Thoracic aorta (tissue), 2 donors: ENCODE data around the gene RCAN2. TPM values are rescaled to one million over a fixed set of nuclear protein-coding genes. Genes with fewer than 3 reads are reported as not detected.

ENCODE experiments used
- ATAC-seq: fragments of 150-250 bp; one replicate; pipeline ENCODE4 v1.8.0; 2017; ENCODE audit warnings: low read depth; ENCODE audit not compliant: insufficient number of reproducible peaks, low FRiP score
- DNase-seq: peaks from one replicate; pipeline ENCODE4 v3.0.0-alpha.2; 2020; ENCODE audit warnings: low spot score
- H3K27ac ChIP-seq, 2 donors: fragments of 200-600 bp; sonication (generic); 1 replicate in 1 of 2; 2 replicates in 1 of 2; pipeline ENCODE4 v1.5.1; 2016; ENCODE audit warnings: mild to moderate bottlenecking in 2 of 2, moderate library complexity in 2 of 2
- H3K27me3 ChIP-seq: fragments of 200-600 bp; sonication (generic); replicated peaks from 2 replicates; pipeline ENCODE4 v1.6.0; 2016; ENCODE audit warnings: mild to moderate bottlenecking; ENCODE audit not compliant: insufficient read depth
- H3K36me3 ChIP-seq: fragments of 200-600 bp; sonication (generic); one replicate; pipeline ENCODE4 v1.5.1; 2016
- H3K4me1 ChIP-seq, 2 donors: fragments of 200-600 bp; sonication (generic); 1 replicate in 1 of 2; 2 replicates in 1 of 2; pipeline versions ENCODE4 v1.5.1 to v1.6.0; 2016; ENCODE audit warnings: low read depth in 2 of 2, mild to moderate bottlenecking in 1 of 2; ENCODE audit not compliant: control insufficient read depth in 1 of 2
- H3K4me3 ChIP-seq: fragments of 200-600 bp; sonication (generic); 2 replicates; pipeline ENCODE4 v1.5.1; 2016; ENCODE audit warnings: mild to moderate bottlenecking
- H3K9me3 ChIP-seq: fragments of 200-600 bp; sonication (generic); 2 replicates; pipeline ENCODE4 v1.5.1; 2016
- total RNA-seq, 2 donors: library from RNA; depleted of rRNA; stranded (reverse); fragments of >200 nt; gene quantifications; one replicate each; pipeline versions ENCODE4 v1.1.0 to v1.2.3, GENCODE V29; 2016
- TF ChIP-seq, protein P1 (sequence below): fragments of 200-600 bp; sonication (generic); IDR thresholded peaks from one replicate; pipeline ENCODE4 v1.5.1; 2019; ENCODE audit warnings: antibody characterized with exemption

Gene RCAN2
- total RNA-seq, 2 donors from 2014 or later: 126 to 289 TPM

DNA sequence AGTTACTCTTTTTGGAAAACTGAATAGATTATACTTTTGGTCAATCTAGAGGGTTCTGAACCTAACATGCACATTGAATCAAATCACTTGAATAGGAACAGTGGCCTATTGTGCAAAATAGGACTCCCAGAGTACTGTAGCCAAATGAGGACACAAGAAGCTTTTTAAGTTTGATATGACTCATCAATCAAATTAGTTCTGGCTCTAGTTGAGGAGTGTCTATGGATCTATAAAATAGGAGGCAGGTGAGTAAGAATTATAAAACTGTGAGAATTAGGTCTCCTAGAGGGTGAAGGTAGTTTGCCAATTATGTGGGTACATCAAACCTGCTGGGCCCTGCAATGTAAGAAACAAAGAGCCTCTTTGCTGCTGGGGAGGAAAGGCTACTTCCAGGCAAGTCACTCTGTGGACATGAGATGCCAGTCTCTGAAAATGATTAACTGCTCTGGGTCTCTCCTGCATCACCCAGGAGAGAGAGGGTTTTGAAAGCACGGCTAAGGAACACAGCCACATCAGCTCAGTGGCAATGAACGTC, 112.3 kb downstream of the RCAN2 start:
- Histone ChIP-seq H3K4me3 (no peak overlapping the region), H3K27ac (no peak overlapping the region), H3K9me3 (no peaks in the 10 kb centered on the region), H3K4me1 (peaks cover 44 to 86% of the 10 kb centered on the region in 2 donors), H3K27me3 (no peaks in the 10 kb centered on the region), H3K36me3 (no peaks in the 10 kb centered on the region)
- DNase-seq (no peak), ATAC-seq (no peak)
- TF ChIP-seq, protein P1, sequence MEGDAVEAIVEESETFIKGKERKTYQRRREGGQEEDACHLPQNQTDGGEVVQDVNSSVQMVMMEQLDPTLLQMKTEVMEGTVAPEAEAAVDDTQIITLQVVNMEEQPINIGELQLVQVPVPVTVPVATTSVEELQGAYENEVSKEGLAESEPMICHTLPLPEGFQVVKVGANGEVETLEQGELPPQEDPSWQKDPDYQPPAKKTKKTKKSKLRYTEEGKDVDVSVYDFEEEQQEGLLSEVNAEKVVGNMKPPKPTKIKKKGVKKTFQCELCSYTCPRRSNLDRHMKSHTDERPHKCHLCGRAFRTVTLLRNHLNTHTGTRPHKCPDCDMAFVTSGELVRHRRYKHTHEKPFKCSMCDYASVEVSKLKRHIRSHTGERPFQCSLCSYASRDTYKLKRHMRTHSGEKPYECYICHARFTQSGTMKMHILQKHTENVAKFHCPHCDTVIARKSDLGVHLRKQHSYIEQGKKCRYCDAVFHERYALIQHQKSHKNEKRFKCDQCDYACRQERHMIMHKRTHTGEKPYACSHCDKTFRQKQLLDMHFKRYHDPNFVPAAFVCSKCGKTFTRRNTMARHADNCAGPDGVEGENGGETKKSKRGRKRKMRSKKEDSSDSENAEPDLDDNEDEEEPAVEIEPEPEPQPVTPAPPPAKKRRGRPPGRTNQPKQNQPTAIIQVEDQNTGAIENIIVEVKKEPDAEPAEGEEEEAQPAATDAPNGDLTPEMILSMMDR: no peak

DNA sequence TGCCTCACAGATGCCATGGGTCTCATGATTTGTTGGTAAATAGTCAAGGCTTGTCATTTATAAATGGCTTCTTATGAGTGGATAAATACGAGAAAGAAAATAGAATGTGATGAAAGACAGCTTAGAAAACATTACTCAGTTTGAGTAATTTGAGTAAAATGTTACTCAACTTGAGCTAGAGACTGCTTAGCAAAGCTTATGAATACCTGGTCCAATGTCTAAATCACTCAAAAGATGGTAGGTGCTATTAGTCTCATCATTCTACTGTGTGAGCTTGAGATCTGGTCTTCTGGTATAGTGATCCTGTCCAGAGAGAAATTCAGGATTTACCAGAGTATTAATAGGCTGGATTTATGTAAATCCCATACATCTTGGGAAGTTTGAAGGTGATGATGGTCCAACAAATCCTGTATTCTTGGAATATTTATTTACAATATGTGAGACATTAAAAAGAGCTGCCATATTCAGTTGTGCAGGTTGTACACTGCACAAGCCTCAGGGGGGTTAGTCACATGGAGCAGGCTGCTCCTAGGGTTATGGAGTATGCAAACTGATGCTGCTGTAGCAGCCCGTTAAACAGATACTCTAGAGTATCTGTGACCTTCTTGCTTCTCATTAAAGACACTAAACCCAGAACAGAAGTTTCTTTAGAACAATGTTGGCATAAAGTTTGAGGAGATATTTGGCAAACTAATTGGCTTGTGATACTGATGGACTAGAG, 112.9 kb downstream of the RCAN2 start:
- no peak overlapping the region for H3K4me3 ChIP-seq
- H3K9me3 ChIP-seq: no peaks in the 10 kb centered on the region
- H3K27ac ChIP-seq: peak overlapping the region in 1 of 2 donors; percentile 57
- TF ChIP-seq, protein P1: no peak
- ATAC-seq (no peak), DNase-seq (no peak)
- no peaks in the 10 kb centered on the region for H3K36me3 ChIP-seq
- H3K4me1 ChIP-seq: peaks cover 44 to 91% of the 10 kb centered on the region in 2 donors
- no peaks in the 10 kb centered on the region for H3K27me3 ChIP-seq

DNA sequence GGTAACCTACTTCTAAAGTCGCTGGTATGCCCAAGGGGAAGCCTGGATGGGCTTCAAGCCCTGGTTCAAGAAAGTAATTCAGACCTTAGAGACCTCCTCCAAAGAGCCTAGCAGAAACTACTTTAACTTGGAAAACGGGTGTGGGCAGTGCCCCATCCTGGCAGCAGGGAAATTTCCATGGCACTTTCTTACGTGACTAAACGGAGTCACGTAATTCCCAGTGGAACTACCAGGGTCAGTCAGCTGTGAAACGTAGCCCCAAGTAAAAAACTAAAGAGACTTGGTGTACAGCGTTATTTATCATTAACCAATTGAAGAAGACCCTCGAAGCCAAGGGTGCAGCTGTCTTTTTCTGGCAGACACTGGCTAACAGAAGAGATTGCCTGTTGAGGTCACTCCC, 114.0 kb downstream of the RCAN2 start:
- DNase-seq (no peak), ATAC-seq (peak; percentile 53)
- Histone ChIP-seq H3K27ac (peak overlapping the region; percentile 49 to 57), H3K4me3 (peak overlapping the region; percentile 45), H3K9me3 (no peaks in the 10 kb centered on the region), H3K36me3 (no peaks in the 10 kb centered on the region), H3K27me3 (no peaks in the 10 kb centered on the region), H3K4me1 (peaks cover 40 to 92% of the 10 kb centered on the region in 2 donors)
- TF ChIP-seq, protein P1: no peak

DNA sequence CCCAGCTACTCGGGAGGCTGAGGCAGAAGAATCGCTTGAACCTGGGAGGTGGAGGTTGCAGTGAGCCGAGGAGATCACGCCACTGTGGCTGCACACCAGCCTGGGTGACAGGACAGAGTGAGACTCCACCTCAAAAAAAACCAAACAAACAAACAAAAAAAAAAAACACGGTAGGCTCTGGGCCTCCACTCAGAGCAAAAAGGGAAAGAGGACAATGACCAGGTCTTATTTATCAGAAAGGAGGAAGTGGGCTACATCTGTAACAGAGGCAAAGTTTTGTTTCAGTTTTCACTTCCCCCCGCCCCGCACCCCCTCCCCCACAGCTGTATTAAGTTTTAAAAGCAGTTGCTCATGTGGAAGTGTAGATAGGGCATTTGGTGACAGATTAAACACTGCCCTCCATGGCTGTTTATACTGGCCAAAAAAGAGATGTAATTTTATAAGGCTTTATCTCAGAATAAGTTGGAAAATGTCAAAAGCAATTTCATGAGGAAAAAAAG, 114.6 kb downstream of the RCAN2 start:
- H3K27me3 ChIP-seq: no peaks in the 10 kb centered on the region
- no peak for DNase-seq
- H3K4me1 ChIP-seq: peaks cover 42 to 89% of the 10 kb centered on the region in 2 donors
- H3K9me3 ChIP-seq: no peaks in the 10 kb centered on the region
- H3K36me3 ChIP-seq: no peaks in the 10 kb centered on the region
- ATAC-seq: no peak
- TF ChIP-seq, protein P1: no peak
- peak overlapping the region; percentile 49 to 57 for H3K27ac ChIP-seq
- H3K4me3 ChIP-seq: peak overlapping the region; percentile 45

DNA sequence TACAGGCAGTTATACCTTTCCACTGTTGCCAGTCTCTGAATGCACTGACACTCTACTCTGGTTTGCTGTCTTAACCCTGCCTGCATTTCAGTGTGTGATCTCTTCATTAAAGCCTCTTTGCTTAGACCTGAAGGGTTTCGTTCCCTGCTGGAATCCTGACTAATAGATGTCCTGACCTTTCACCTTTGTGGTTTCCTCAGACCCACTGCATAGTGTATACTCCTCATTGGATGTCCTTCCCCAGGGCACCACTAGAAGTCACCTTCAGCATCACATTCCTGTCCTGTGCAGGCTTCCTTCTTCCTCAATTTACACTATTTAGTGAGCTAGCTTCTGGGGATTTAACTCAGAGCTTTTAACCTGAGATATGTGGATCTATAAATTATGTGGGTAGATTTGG, 120.6 kb downstream of the RCAN2 start:
- H3K36me3 ChIP-seq: no peaks in the 10 kb centered on the region
- ATAC-seq (no peak), DNase-seq (no peak)
- no peaks in the 10 kb centered on the region for H3K9me3 ChIP-seq
- no peak overlapping the region for H3K27ac ChIP-seq
- H3K4me1 ChIP-seq: peaks cover 27 to 62% of the 10 kb centered on the region in 2 donors
- H3K4me3 ChIP-seq: no peak overlapping the region
- TF ChIP-seq, protein P1: no peak
- H3K27me3 ChIP-seq: no peaks in the 10 kb centered on the region
